OCI-LY3 (cell line): ENCODE results near the gene ACOXL.

Source experiments
- H2AFZ ChIP-seq: fragments of 200-600, 300-600 bp; shearing (Covaris generic); 2 replicates; pipeline ENCODE4 v1.6.0; 2014; ENCODE audit warnings: antibody characterized with exemption, low read depth, low read length
- H3K27ac ChIP-seq: fragments of 200-600, 300-600 bp; sonication (generic); 2 replicates; pipeline ENCODE4 v1.5.1; 2014; ENCODE audit warnings: mild to moderate bottlenecking, low read length, moderate library complexity, mixed read lengths
- H3K27me3 ChIP-seq: fragments of 200-600, 300-600 bp; sonication (generic); 2 replicates; pipeline ENCODE4 v1.6.1; 2014; ENCODE audit warnings: low read depth, low read length, mixed read lengths
- H3K36me3 ChIP-seq: fragments of 200-600, 300-600 bp; sonication (generic); replicated peaks from 2 replicates; pipeline ENCODE3; 2014; ENCODE audit warnings: low read depth, low read length, mixed read lengths
- H3K4me1 ChIP-seq: fragments of 300-600, 200-600 bp; sonication (generic); 2 replicates; pipeline ENCODE4 v1.6.1; 2014; ENCODE audit warnings: low read length, mixed read lengths
- H3K4me2 ChIP-seq: fragments of 200-600, 300-600 bp; sonication (generic); 2 replicates; pipeline ENCODE4 v1.6.1; 2014; ENCODE audit warnings: low read length, mixed read lengths
- H3K4me3 ChIP-seq: fragments of 300-600, 200-600 bp; sonication (generic); 2 replicates; pipeline ENCODE4 v1.5.1; 2014; ENCODE audit warnings: antibody characterized with exemption, mild to moderate bottlenecking, low read length, moderate library complexity
- H3K79me2 ChIP-seq: fragments of 300-600, 200-600 bp; shearing (Covaris generic); 2 replicates; pipeline ENCODE4 v1.6.1; 2014; ENCODE audit warnings: mild to moderate bottlenecking, low read length, mixed read lengths
- H3K9ac ChIP-seq: fragments of 300-600, 200-600 bp; shearing (Covaris generic); 2 replicates; pipeline ENCODE4 v1.6.0; 2014; ENCODE audit warnings: mild to moderate bottlenecking, low read length, moderate library complexity
- H3K9me3 ChIP-seq: fragments of 200-600, 300-600 bp; shearing (Covaris generic); 2 replicates; pipeline ENCODE4 v1.6.1; 2014; ENCODE audit warnings: low read length, mixed read lengths; ENCODE audit not compliant: insufficient read depth
- H4K20me1 ChIP-seq: fragments of 200-600, 300-600 bp; sonication (generic); 2 replicates; pipeline ENCODE4 v1.6.1; 2016; ENCODE audit warnings: low read length, mixed read lengths; ENCODE audit not compliant: insufficient read depth
- EZH2phosphoT487 ChIP-seq: fragments of 200-600 bp; shearing (Covaris generic); IDR thresholded peaks from 2 replicates; pipeline ENCODE4 v1.6.1; 2018; ENCODE audit warnings: antibody characterized with exemption, mixed run types, low read depth
- TF ChIP-seq, protein P1 (sequence below): fragments of 200-600, 300-600 bp; sonication (generic); IDR thresholded peaks from 2 replicates; pipeline ENCODE4 v1.5.1; 2014; ENCODE audit warnings: antibody characterized with exemption, low read length, low read depth

Gene ACOXL

DNA sequence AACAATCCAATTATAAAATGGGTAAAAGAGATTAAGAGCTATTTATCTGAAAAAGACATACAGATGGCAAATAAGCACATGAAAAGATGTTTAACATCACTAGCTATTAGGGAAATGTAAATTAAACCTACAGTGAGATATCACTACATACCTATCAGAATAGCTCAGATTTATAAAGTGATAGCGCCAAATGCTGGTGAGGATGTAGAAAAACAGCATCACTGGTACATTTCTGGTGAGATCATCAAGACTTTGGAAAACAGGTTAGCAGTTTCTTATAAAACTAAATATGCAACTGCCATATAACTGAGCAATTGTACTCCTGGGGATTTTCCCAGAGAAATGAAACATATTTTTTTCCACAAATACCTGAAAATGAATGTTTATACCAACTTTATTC, 100.4 kb downstream of the ACOXL start:
- H3K4me1 ChIP-seq = no peaks in the 10 kb centered on the region
- no peak overlapping the region for H3K9ac ChIP-seq
- H2AFZ ChIP-seq = no peak overlapping the region
- no peak for TF ChIP-seq EZH2phosphoT487
- TF ChIP-seq, protein P1, sequence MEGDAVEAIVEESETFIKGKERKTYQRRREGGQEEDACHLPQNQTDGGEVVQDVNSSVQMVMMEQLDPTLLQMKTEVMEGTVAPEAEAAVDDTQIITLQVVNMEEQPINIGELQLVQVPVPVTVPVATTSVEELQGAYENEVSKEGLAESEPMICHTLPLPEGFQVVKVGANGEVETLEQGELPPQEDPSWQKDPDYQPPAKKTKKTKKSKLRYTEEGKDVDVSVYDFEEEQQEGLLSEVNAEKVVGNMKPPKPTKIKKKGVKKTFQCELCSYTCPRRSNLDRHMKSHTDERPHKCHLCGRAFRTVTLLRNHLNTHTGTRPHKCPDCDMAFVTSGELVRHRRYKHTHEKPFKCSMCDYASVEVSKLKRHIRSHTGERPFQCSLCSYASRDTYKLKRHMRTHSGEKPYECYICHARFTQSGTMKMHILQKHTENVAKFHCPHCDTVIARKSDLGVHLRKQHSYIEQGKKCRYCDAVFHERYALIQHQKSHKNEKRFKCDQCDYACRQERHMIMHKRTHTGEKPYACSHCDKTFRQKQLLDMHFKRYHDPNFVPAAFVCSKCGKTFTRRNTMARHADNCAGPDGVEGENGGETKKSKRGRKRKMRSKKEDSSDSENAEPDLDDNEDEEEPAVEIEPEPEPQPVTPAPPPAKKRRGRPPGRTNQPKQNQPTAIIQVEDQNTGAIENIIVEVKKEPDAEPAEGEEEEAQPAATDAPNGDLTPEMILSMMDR = no peak
- H3K36me3 ChIP-seq = no peaks in the 10 kb centered on the region
- H3K27ac ChIP-seq = no peak overlapping the region
- H3K4me2 ChIP-seq = no peak overlapping the region
- peaks cover 60% of the 10 kb centered on the region for H3K27me3 ChIP-seq
- H3K79me2 ChIP-seq = no peaks in the 10 kb centered on the region
- H4K20me1 ChIP-seq = no peaks in the 10 kb centered on the region
- H3K4me3 ChIP-seq = no peak overlapping the region
- H3K9me3 ChIP-seq = no peaks in the 10 kb centered on the region

DNA sequence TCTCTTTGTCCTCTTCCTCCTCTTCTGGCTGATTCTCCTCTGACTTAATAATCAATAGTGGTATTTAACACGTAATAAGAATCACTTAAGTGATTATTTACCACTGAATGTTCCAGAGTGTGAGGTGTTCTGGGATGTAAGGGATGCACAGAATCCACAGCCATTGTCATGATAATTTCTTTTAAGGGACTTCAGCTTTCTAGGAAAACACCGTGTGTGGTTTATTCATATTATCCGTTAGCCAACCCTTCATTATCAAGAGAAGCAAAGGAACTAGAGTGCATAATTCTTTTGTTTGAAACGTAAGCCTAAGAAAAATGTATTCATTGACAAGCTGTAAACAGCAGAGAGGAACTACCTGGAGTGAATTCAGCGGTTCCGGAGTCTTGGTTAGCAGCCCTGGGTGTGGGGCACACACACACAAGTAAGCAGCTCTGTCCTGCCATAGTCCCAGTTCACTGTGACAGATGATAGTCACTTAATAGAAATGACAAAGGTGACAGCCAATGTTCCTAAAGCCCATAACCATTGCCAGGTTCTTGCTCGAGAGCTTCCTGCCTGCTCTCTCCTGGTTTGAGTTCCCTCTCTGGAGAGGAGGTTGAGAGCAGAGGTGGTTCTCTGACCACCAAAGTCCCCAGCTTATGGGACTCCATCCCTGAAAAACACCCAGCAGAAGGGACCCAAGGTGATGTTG, 101.9 kb downstream of the ACOXL start:
- H3K4me1 ChIP-seq = no peaks in the 10 kb centered on the region
- no peak overlapping the region for H3K27ac ChIP-seq
- no peak overlapping the region for H3K4me3 ChIP-seq
- TF ChIP-seq, protein P1 = no peak
- TF ChIP-seq EZH2phosphoT487 = no peak
- peaks cover 57% of the 10 kb centered on the region for H3K27me3 ChIP-seq
- no peaks in the 10 kb centered on the region for H3K36me3 ChIP-seq
- H3K4me2 ChIP-seq = no peak overlapping the region
- H3K9ac ChIP-seq = no peak overlapping the region
- no peaks in the 10 kb centered on the region for H3K9me3 ChIP-seq
- H4K20me1 ChIP-seq = no peaks in the 10 kb centered on the region
- no peak overlapping the region for H2AFZ ChIP-seq
- H3K79me2 ChIP-seq = no peaks in the 10 kb centered on the region

DNA sequence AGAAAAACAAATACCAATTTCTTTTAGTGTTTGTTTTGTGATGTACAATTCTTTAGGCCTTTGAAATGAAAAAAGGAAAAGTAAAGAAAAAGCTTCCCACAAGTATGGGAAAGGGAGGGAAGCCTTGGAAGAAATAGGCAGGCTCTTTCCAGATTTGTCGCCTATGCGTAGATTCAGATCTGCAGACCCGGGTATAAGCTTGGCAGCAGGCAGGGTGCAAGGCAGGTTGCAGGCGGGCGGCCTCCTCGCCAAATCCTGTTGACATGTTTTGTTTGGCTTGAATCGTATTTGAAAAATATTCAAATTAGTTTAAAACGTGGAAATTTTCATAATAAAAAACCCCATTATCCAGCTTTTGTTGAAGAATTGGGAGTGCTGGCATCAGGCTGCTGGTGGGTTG, 104.3 kb downstream of the ACOXL start:
- Histone ChIP-seq H4K20me1 (no peaks in the 10 kb centered on the region), H3K4me3 (no peak overlapping the region), H3K36me3 (no peaks in the 10 kb centered on the region), H3K27ac (no peak overlapping the region), H3K79me2 (no peaks in the 10 kb centered on the region), H3K4me2 (no peak overlapping the region), H3K9ac (no peak overlapping the region), H3K4me1 (no peaks in the 10 kb centered on the region), H3K27me3 (peaks cover 56% of the 10 kb centered on the region), H2AFZ (no peak overlapping the region), H3K9me3 (no peaks in the 10 kb centered on the region)
- TF ChIP-seq, protein P1 = no peak

DNA sequence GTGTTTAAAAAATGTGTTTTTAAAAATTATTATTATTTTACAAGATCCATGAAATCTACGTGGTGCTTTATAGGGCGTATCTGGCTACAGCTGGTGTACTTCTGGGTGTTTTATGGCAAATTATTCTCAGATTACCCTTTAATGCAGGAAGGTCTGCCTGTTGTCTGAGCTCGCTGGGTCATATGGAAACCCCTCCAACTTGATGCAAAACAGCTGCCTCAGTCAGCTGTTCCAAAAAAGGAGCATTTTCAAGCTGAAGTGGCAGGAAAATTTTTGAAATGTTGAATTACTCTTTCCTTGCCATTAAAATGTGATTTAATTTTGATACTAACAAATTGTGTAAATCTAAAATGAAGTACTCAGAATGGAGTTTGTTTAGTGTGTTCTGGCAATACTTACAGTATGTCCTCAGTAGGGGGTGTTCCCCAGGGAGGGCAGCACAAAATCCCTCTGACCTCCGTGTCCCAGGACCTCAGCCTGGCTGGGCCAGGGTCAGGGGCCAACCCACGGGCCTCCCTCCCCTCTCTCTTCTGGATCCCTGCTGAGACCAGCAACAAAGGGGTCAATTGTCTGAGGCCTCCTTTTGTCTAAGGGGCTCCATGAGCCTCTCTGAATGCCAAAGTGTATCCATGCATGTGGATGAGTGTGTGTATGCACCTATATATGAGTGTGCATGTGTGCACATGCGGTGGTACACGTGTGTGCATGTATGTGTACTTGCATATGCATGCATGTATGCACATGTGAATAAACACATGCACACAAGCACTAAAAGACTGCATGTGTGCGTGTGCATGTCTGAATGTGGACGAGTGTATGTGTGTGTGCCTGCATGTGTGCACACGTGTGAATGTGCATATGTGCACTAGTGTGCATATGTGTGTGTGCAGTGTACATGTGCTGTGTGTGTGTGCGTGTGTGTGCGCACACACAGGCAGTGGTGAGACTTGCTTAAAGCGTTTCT, 105.4 kb downstream of the ACOXL start:
- no peak overlapping the region for H3K9ac ChIP-seq
- H2AFZ ChIP-seq = no peak overlapping the region
- no peak overlapping the region for H3K4me3 ChIP-seq
- no peaks in the 10 kb centered on the region for H3K36me3 ChIP-seq
- no peaks in the 10 kb centered on the region for H3K79me2 ChIP-seq
- TF ChIP-seq, protein P1 = no peak
- no peak for TF ChIP-seq EZH2phosphoT487
- H4K20me1 ChIP-seq = no peaks in the 10 kb centered on the region
- peaks cover 67% of the 10 kb centered on the region for H3K27me3 ChIP-seq
- no peak overlapping the region for H3K4me2 ChIP-seq
- no peak overlapping the region for H3K27ac ChIP-seq
- H3K4me1 ChIP-seq = no peaks in the 10 kb centered on the region
- no peaks in the 10 kb centered on the region for H3K9me3 ChIP-seq
